ENCODE data around the gene TAGLN. TPM values are rescaled to one million over a fixed set of nuclear protein-coding genes. Genes with fewer than 3 reads are reported as not detected.

The TAGLN gene
- total RNA-seq, 4 donors from 2014 or later, result 899 to 4,235 (median 1,393) TPM

GRCh38 chr11:117218133-117218915 is 19.2 kb downstream of the TAGLN start:
- in situ Hi-C loops (cut with MboI; ENCODE audit: low pct_ligation_motif_present in 1 of 4, low pct_unique_long_range_greater_than_20kb in 1 of 4, low sequenced_read_pairs in 3 of 4) (no loop called here), intact Hi-C loops (cut with DNase I; ENCODE audit: low total_unique reads) (no loop called here)
- Histone ChIP-seq H3K9me3 (no peaks in the 10 kb centered on the region), H3K4me3 (no peak overlapping the region), H3K4me1 (peaks cover 41 to 66% (median 51%) of the 10 kb centered on the region in 4 donors), H3K36me3 (peaks cover 0 to 63% (median 14%) of the 10 kb centered on the region in 4 donors), H3K27ac (peak overlapping the region; percentile 83 to 91 (median 86)), H3K27me3 (no peaks in the 10 kb centered on the region)
- TF ChIP-seq POLR2AphosphoS5 (IDR thresholded peaks at IDR 0.05), result peak in 1 of 3 donors; percentile 6
- no peak for TF ChIP-seq EP300 (IDR thresholded peaks at IDR 0.05; ENCODE audit: low read depth)
- WGBS, 2 donors (ENCODE audit: low coverage in 1 of 2), result 52 to 64% methylated on average over 7 to 15 of the region's 15 CpGs
- peak; percentile 7 for DNase-seq

- in situ Hi-C loops (cut with MboI; ENCODE audit: low pct_ligation_motif_present in 1 of 4, low pct_unique_long_range_greater_than_20kb in 1 of 4, low sequenced_read_pairs in 3 of 4), result no loop called here
- Histone ChIP-seq H3K27ac (peak overlapping the region; percentile 83 to 91 (median 86)), H3K4me3 (no peak overlapping the region), H3K27me3 (no peaks in the 10 kb centered on the region), H3K4me1 (peaks cover 42 to 72% (median 56%) of the 10 kb centered on the region in 4 donors), H3K9me3 (no peaks in the 10 kb centered on the region), H3K36me3 (peaks cover 0 to 59% (median 13%) of the 10 kb centered on the region in 4 donors)
- 90% methylated on average over 9 of the region's 9 CpGs; no CpG with 5 or more reads in 1 of the 2 donors for WGBS, 2 donors (ENCODE audit: low coverage in 1 of 2)
- DNase-seq, result no peak
- TF ChIP-seq CTCF (IDR thresholded peaks at IDR 0.05), result no peak
- TF ChIP-seq EP300 (IDR thresholded peaks at IDR 0.05; ENCODE audit: low read depth), result no peak
- TF ChIP-seq POLR2A (IDR thresholded peaks at IDR 0.05), result no peak
- TF ChIP-seq POLR2AphosphoS5 (IDR thresholded peaks at IDR 0.05), result no peak
- intact Hi-C loops (cut with DNase I; ENCODE audit: low total_unique reads), result no loop called here
Observed at GRCh38 chr11:117219001-117219400, 19.8 kb downstream of the TAGLN start.

GRCh38 chr11:117219455-117219854 is 20.3 kb downstream of the TAGLN start:
- 60 to 74% methylated on average over 1 to 8 of the region's 8 CpGs for WGBS, 2 donors (ENCODE audit: low coverage in 1 of 2)
- Histone ChIP-seq H3K27ac (peak overlapping the region; percentile 83 to 91 (median 86)), H3K4me3 (no peak overlapping the region), H3K9me3 (no peaks in the 10 kb centered on the region), H3K4me1 (peaks cover 42 to 77% (median 61%) of the 10 kb centered on the region in 4 donors), H3K27me3 (no peaks in the 10 kb centered on the region), H3K36me3 (peaks cover 0 to 54% (median 11%) of the 10 kb centered on the region in 4 donors)
- TF ChIP-seq POLR2AphosphoS5 (IDR thresholded peaks at IDR 0.05) (no peak), EP300 (IDR thresholded peaks at IDR 0.05; ENCODE audit: low read depth) (no peak), CTCF (IDR thresholded peaks at IDR 0.05) (no peak), POLR2A (IDR thresholded peaks at IDR 0.05) (no peak)
- intact Hi-C loops (cut with DNase I; ENCODE audit: low total_unique reads), result no loop called here
- peak; percentile 7 for DNase-seq
- in situ Hi-C loops (cut with MboI; ENCODE audit: low pct_ligation_motif_present in 1 of 4, low pct_unique_long_range_greater_than_20kb in 1 of 4, low sequenced_read_pairs in 3 of 4), result no loop called here

GRCh38 chr11:117219995-117220394 is 20.8 kb downstream of the TAGLN start:
- no peak for DNase-seq
- TF ChIP-seq CTCF (IDR thresholded peaks at IDR 0.05) (no peak), EP300 (IDR thresholded peaks at IDR 0.05; ENCODE audit: low read depth) (no peak), POLR2AphosphoS5 (IDR thresholded peaks at IDR 0.05) (no peak), POLR2A (IDR thresholded peaks at IDR 0.05) (no peak)
- intact Hi-C loops (cut with DNase I; ENCODE audit: low total_unique reads) (loop anchor here (10.0 kb wide), 1 partner anchor 335 kb away; no protein-coding TSS in a partner anchor), in situ Hi-C loops (cut with MboI; ENCODE audit: low pct_ligation_motif_present in 1 of 4, low pct_unique_long_range_greater_than_20kb in 1 of 4, low sequenced_read_pairs in 3 of 4) (no loop called here)
- Histone ChIP-seq H3K36me3 (peaks cover 0 to 49% (median 9%) of the 10 kb centered on the region in 4 donors), H3K27ac (peak overlapping the region; percentile 83 to 91 (median 86)), H3K4me3 (no peak overlapping the region), H3K4me1 (peaks cover 42 to 82% (median 66%) of the 10 kb centered on the region in 4 donors), H3K27me3 (no peaks in the 10 kb centered on the region), H3K9me3 (no peaks in the 10 kb centered on the region)
- WGBS, 2 donors (ENCODE audit: low coverage in 1 of 2), result 57 to 81% methylated on average over 4 of the region's 4 CpGs
